Neural progenitor cell (in vitro differentiated cells): Measurements from ENCODE around the gene ANXA11.

Experiments
- CTCF ChIP-seq: fragments of 200-600 bp; sonication (generic); IDR thresholded peaks from 2 replicates; pipeline ENCODE4 v1.5.1; 2017; ENCODE audit warnings: antibody characterized with exemption, mild to moderate bottlenecking
- EZH2 ChIP-seq: fragments of 200-600 bp; sonication (generic); IDR thresholded peaks from 2 replicates; pipeline ENCODE4 v1.6.1; 2017; ENCODE audit warnings: antibody characterized with exemption, mild to moderate bottlenecking, moderate library complexity

DNA sequence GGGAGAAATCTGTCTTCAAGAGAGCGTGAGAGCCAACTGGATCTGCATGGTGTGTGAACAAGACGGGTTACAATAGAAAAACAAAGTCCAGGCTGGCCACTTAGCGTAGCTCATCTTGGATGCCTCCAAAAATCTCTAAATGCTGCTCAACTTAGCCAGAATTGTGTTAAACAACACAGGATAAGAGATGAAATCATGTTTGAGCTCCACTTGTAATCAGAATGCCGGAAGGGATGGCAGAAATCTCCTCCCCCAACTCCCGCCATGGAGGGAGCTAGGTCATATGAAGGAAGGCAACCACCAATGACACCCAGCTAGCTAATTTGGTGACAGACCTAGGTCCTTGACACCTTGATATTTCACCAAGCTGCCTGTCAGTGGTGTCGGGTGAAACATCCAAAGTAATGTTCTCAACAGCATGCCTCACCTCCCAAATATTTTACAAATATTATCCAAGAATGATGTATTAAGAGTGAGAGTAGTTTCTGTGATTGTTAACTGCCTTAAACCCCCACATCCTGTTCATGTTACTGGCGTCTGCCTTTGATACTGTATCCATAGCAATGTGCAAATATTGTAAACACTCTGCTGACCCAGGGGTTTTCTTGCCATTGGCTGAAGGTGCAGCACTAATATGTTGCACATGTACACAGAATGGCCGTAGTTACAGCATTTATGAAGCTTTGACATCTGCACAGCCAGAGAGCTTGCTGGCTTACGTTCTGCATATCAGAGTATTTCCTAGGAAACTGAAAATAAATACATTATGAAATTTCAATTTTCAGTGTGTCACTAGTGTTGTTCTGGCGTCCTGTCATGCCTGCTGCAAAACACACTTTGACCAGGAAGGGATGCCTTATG, 101.0 kb downstream of the ANXA11 start:
- TF ChIP-seq CTCF (no peak), EZH2 (no peak)
